ENCODE measurements around the gene PPT1. TPM values are rescaled to one million over a fixed set of nuclear protein-coding genes. Genes with fewer than 3 reads are reported as not detected.

Gene PPT1
- polyA plus RNA-seq, 2 of the 4 experiments (the other 2 are of a cell fraction) = 40.2 to 56.7 TPM

DNA sequence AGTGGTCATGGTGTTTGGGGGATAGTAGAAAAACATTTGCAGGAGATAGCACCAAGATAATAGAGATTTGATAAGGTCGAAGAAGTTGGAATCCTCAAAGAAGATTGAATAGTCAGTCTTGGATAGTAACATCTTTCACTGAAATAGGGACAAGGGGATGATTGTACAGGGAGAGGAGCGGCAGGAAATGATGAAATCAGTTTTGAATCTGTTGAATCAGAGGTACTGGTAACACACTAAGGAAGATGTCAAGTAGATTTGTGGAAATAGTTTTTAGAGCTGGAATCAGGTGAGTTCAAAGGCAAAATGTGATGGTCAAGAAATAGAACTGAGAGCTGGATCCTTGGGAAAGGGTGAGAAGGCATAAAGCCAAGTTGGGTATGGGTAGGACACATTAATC lies 30.0 kb downstream of the PPT1 start (continued):
- TF ChIP-seq, protein P1, sequence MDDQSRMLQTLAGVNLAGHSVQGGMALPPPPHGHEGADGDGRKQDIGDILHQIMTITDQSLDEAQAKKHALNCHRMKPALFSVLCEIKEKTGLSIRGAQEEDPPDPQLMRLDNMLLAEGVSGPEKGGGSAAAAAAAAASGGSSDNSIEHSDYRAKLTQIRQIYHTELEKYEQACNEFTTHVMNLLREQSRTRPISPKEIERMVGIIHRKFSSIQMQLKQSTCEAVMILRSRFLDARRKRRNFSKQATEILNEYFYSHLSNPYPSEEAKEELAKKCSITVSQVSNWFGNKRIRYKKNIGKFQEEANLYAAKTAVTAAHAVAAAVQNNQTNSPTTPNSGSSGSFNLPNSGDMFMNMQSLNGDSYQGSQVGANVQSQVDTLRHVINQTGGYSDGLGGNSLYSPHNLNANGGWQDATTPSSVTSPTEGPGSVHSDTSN (IDR thresholded peaks at IDR 0.05) = no peak
- TF ChIP-seq HOXB5 (CRISPR knock-in tag; IDR thresholded peaks at IDR 0.05) (no peak), FOSB (CRISPR knock-in tag; IDR thresholded peaks at IDR 0.05) (no peak), FOSL2 (IDR thresholded peaks at IDR 0.05) (no peak), FOSL2 (CRISPR knock-in tag; IDR thresholded peaks at IDR 0.05) (no peak)

DNA sequence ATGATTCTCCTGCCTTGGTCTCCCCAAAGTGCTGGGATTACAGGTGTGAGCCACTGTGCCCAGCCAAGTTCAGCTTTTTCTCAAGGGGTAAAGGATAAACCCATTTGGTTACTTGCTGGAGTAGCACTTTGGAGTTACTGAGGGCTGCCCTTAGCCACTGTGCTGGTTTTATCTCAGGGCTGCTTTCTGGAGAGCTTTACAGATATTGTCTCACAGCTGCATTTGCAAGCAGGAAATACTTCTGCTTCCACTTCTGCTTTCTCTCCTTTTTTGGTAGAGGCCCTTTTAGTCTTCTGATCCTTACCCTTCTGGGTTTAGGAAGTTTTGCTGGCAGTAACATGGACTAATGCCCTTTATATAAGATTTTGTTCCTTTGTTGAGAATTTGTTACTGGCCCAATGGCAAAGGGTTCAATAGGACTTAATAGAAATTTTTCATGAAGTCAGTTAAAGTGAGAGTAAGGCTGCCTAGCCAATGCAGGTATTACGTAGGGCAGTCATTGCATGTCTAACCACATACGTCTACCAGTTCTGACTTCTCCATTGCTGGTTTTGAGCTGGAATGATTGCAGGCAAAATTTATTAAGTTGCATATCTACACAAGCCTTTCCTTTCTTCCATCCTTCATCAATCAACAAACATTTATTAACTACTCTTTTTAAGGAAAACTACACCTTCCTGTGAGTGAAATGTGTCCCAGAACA lies 32.1 kb downstream of the PPT1 start:
- 94% methylated on average over 2 of the region's 2 CpGs for WGBS (ENCODE audit: missing lambda C conversion rate)
- no peak overlapping the region for H3K4me2 ChIP-seq
- ChIA-PET POLR2A (no interaction called here), CTCF (interaction anchor here (0.6 to 1.4 kb wide), 3 partner anchors 10 to 242 kb away, joined by 3 to 4 read pairs (median 3); no protein-coding TSS in a partner anchor)
- no peaks in the 10 kb centered on the region for H3K9me3 ChIP-seq
- TF ChIP-seq, protein P2, sequence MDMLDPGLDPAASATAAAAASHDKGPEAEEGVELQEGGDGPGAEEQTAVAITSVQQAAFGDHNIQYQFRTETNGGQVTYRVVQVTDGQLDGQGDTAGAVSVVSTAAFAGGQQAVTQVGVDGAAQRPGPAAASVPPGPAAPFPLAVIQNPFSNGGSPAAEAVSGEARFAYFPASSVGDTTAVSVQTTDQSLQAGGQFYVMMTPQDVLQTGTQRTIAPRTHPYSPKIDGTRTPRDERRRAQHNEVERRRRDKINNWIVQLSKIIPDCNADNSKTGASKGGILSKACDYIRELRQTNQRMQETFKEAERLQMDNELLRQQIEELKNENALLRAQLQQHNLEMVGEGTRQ (IDR thresholded peaks at IDR 0.05) = no peak
- TF ChIP-seq, protein P3, sequence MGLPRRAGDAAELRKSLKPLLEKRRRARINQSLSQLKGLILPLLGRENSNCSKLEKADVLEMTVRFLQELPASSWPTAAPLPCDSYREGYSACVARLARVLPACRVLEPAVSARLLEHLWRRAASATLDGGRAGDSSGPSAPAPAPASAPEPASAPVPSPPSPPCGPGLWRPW (IDR thresholded peaks at IDR 0.05) = no peak
- TF ChIP-seq ESRRA (IDR thresholded peaks at IDR 0.05; ENCODE audit: borderline replicate concordance, low read length) (no peak), RARB (CRISPR knock-in tag; IDR thresholded peaks at IDR 0.05) (no peak), JUNB (IDR thresholded peaks at IDR 0.05) (no peak), HDAC2 (IDR thresholded peaks at IDR 0.05) (no peak), POLR2AphosphoS2 (conservative IDR thresholded peaks at IDR 0.05; ENCODE audit: low read length) (no peak), FOXS1 (CRISPR knock-in tag; IDR thresholded peaks at IDR 0.05) (no peak), CEBPB (IDR thresholded peaks at IDR 0.05) (no peak)
- DNase-seq (ENCODE audit: low read depth in 1 of 2, low spot score in 1 of 2) (no peak), ATAC-seq (no peak), FAIRE-seq (no peak)
- peaks cover 3% of the 10 kb centered on the region; the same call in 1 of the 3 replicates for H3K4me1 ChIP-seq
- no peak overlapping the region for H3K4me3 ChIP-seq
- no peak overlapping the region for H3K27ac ChIP-seq

DNA sequence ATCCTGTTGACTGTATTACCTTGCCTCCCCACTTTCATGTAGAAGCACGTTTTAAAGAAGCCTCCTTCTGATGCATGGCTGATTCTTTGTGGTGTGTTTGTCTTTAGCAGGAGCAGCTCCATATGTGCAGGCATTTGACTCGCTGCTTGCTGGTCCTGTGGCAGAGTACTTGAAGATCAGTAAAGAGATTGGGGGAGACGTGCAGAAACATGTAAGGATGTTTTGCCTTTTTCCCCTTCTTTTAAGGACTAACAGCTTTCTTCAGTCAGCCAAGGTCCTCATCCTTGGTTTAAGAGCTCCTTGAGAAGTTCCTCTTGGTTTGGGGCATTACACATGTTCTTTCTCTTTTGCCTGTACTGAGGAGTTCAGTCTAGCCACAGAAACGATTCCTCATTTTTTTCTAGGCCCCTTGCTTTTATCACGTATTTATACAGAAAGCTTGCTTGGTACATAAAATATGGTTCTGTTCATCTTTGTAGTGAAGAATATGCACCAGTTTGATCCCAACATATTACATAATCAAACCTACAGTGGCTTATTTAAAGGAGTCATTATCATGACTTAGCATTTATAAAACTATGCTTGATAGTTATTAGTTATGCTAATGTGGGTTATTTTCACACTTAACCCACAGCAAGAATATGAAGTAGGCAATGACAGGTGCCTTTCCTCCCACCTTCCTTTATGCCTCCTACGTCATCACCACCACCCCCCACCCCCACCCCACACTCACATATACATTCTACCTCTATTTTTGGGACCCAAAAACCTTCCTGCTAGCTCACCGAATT lies 36.9 kb downstream of the PPT1 start:
- Histone ChIP-seq H3K4me3 (no peak overlapping the region), H3K27ac (peak overlapping the region in 1 of 2 experiments; percentile 4; a peak in 1 of 6 replicates), H3K9me3 (no peaks in the 10 kb centered on the region), H3K4me1 (peaks cover 18% of the 10 kb centered on the region), H3K4me2 (no peak overlapping the region)
- DNase-seq (ENCODE audit: low read depth in 1 of 2, low spot score in 1 of 2) (no peak), ATAC-seq (no peak), FAIRE-seq (no peak)
- CTCF ChIA-PET = interaction anchor here (0.6 to 2.0 kb wide), 5 partner anchors 18 to 243 kb away, joined by 3 to 5 read pairs (median 4); no protein-coding TSS in a partner anchor
- WGBS (ENCODE audit: missing lambda C conversion rate) = 86% methylated on average over 7 of the region's 7 CpGs
- TF ChIP-seq MAFK (IDR thresholded peaks at IDR 0.05; ENCODE audit: partially characterized antibody) = peak; percentile 20
- no peak for TF ChIP-seq CBX2 (IDR thresholded peaks at IDR 0.05; ENCODE audit: borderline replicate concordance, low read depth)
- TF ChIP-seq, protein P4, sequence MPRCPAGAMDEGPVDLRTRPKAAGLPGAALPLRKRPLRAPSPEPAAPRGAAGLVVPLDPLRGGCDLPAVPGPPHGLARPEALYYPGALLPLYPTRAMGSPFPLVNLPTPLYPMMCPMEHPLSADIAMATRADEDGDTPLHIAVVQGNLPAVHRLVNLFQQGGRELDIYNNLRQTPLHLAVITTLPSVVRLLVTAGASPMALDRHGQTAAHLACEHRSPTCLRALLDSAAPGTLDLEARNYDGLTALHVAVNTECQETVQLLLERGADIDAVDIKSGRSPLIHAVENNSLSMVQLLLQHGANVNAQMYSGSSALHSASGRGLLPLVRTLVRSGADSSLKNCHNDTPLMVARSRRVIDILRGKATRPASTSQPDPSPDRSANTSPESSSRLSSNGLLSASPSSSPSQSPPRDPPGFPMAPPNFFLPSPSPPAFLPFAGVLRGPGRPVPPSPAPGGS (IDR thresholded peaks at IDR 0.05) = no peak
- no peak for TF ChIP-seq RNF2 (IDR thresholded peaks at IDR 0.05; ENCODE audit: borderline replicate concordance, low read depth)
- TF ChIP-seq, protein P5, sequence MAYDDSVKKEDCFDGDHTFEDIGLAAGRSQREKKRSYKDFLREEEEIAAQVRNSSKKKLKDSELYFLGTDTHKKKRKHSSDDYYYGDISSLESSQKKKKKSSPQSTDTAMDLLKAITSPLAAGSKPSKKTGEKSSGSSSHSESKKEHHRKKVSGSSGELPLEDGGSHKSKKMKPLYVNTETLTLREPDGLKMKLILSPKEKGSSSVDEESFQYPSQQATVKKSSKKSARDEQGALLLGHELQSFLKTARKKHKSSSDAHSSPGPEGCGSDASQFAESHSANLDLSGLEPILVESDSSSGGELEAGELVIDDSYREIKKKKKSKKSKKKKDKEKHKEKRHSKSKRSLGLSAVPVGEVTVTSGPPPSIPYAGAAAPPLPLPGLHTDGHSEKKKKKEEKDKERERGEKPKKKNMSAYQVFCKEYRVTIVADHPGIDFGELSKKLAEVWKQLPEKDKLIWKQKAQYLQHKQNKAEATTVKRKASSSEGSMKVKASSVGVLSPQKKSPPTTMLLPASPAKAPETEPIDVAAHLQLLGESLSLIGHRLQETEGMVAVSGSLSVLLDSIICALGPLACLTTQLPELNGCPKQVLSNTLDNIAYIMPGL (CRISPR knock-in tag; IDR thresholded peaks at IDR 0.05; ENCODE audit: borderline replicate concordance) = no peak
- TF ChIP-seq KDM5A (IDR thresholded peaks at IDR 0.05) = no peak
- TF ChIP-seq POLR2A (IDR thresholded peaks at IDR 0.05; ENCODE audit: low read length) = no peak
- no peak for TF ChIP-seq FOSL2 (IDR thresholded peaks at IDR 0.05)
- no peak for TF ChIP-seq FOSL2 (CRISPR knock-in tag; IDR thresholded peaks at IDR 0.05)
- POLR2A ChIA-PET = no interaction called here

All from A549 (cell line).